Endothelial cell of hepatic sinusoid (primary cell): Measurements from ENCODE around the gene FRAT2.
"Not testable (repeated sequence)": the region's sequence is repeated elsewhere in the genome, so short reads cannot be mapped to it uniquely, and the experiment has no call there.

Experiments
- in situ Hi-C: cut with HindIII; loops from 2 replicates; pipeline ENCODE4 v1.10.0; 2017; ENCODE audit warnings: low sequenced_read_pairs

FRAT2 gene

DNA sequence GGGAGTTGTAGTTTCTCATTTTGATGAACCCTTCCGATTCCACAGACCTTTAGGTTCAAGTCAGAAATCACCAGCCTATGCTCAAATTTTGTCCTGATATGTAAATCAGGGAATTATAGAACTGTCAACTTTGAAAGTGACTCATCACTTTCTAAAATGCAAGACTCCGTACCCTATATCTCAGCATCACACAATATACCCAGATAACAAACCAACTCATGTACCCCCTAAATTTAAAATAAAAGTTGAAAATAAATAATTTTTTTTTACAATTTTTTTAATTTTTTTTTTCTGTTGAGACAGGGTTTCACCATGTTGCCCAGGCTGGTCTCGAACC lies 41.7 kb downstream of the FRAT2 start:
- in situ Hi-C loops = no loop called here

GRCh38 chr10:97292097-97292861 lies 42.2 kb downstream of the FRAT2 start, which contains the start of gene ARHGAP19:
TSS of gene ARHGAP19 (minus strand) at chr10:97292637. CDS start at chr10:97292627, 10 bp downstream.
- in situ Hi-C loops = no loop called here

GRCh38 chr10:97291357-97292096 lies 43.0 kb downstream of the FRAT2 start:
- in situ Hi-C loops = no loop called here

DNA sequence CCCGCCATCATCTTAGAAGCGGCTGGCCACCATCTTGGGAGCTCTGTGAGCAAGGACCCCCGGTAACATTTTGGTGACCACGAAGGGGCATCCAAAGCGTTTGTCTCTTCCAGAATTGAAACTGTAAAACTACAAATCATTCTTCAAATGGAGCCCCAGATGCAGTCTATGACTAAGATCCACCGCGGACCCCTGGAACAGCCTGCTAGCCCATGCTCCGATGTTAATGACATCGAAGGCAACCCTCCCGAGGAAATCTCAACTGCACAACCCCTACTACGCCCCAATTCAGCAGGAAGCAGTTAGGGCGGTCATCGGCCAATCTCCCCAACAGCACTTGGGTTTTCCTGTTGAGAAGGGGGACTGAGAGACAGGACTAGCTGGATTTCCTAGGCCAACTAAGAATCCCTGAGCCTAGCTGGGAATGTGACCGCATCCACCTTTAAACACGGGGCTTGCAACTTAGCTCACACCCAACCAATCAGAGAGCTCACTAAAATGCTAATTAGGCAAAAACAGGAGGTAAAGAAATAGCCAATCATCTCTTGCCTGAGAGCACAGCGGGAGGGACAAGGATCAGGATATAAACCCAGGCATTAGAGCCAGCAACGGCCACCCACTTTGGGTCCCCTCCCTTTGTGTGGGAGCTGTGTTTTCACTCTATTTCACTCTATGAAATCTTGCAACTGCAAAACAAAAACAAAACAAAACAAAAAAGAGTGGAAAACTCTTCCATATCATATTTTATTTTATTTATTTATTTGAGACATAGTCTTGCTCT lies 43.8 kb downstream of the FRAT2 start:
- in situ Hi-C loops = not testable (repeated sequence)

DNA sequence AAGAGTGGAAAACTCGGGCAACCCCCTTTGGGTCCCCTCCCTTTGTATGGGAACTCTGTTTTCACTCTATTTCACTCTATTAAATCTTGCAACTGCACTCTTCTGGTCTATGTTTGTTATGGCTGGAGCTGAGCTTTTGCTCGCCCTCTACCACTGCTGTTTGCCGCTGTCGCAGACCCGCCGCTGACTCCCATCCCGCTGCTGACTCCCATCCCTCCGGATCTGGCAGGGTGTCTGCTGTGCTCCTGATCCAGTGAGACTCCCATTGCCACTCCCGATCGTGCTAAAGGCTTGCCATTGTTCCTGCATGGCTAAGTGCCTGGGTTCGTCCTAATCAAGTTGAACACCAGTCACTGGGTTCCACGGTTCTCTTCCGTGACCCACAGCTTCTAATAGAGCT lies 44.5 kb downstream of the FRAT2 start:
- in situ Hi-C loops = not testable (repeated sequence)
